Prostate gland (tissue), 2 donors: ENCODE results near the gene WWC2.

Source experiments
- CTCF ChIP-seq, 4 experiments: fragments of 200-600 bp in 2 of 4; fragments of 450-650 bp in 2 of 4; sonication (generic) in 2 of 4; IDR thresholded peaks; 1 replicate in 3 of 4; 2 replicates in 1 of 4; pipeline ENCODE4 v1.5.1; 2016 to 2019; ENCODE audit warnings: antibody characterized with exemption in 4 of 4, mild to moderate bottlenecking in 2 of 4, moderate library complexity in 2 of 4
- POLR2A ChIP-seq: fragments of 450-650 bp; IDR thresholded peaks from one replicate; pipeline ENCODE4 v1.6.1; 2016; ENCODE audit warnings: antibody characterized with exemption, mild to moderate bottlenecking
- POLR2AphosphoS5 ChIP-seq: sonication (generic); formaldehyde crosslinking; IDR thresholded peaks from one replicate; pipeline ENCODE4 v1.6.1; 2017; ENCODE audit warnings: antibody characterized with exemption

- TF ChIP-seq CTCF (IDR thresholded peaks at IDR 0.05), result no peak
- TF ChIP-seq POLR2A, result no peak
- TF ChIP-seq POLR2AphosphoS5, result no peak
Observed at GRCh38 chr4:183345261-183345660, 246.2 kb downstream of the WWC2 start.
